Measurements from ENCODE around the gene GNB2.
"Not testable (repeated sequence)": the region's sequence is repeated elsewhere in the genome, so short reads cannot be mapped to it uniquely, and the experiment has no call there.

Gene GNB2

DNA sequence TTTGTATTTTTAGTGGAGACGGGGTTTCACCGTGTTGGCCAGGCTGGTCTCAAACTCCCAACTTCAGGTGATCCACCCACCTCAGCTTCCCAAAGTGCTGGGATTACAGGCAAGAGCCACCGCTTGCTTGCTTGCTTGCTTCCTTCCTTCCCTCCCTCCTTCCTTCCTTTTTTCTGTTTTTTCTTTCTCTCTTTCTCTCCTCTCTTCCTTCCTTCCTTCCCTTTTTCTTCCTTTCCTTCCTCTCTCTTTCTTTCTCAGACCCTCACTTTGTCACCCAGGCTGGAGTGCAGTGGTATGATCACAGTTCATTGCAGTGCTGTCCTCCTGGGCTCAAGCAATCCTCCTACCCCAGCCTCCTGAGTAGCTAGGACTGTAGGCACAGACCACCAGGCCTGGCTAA, 27.5 kb downstream of the GNB2 start:
- DNase-seq: not testable (repeated sequence)

DNA sequence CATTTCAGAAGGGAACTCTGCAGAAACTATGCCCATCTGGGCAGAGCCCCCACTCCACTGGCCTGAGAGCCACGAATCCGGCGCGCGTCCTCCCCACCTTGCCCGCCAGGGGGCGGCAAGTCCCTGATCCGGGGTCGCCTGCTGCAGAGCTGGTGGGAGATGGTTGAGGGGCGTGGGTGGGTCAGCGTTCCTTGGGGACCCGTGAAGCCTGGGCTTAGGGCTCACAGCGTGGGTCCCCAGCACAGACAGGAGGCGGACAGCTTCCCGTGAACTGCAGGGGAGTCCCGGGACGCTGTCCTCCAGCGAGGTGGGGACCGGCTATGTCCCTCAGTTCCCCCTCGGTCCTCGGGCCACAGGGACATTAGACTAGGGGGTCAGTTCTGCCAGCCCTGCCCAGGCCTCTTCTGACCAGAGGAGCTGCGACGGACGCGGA, 31.8 kb downstream of the GNB2 start:
- peak; percentile 54 for DNase-seq

DNA sequence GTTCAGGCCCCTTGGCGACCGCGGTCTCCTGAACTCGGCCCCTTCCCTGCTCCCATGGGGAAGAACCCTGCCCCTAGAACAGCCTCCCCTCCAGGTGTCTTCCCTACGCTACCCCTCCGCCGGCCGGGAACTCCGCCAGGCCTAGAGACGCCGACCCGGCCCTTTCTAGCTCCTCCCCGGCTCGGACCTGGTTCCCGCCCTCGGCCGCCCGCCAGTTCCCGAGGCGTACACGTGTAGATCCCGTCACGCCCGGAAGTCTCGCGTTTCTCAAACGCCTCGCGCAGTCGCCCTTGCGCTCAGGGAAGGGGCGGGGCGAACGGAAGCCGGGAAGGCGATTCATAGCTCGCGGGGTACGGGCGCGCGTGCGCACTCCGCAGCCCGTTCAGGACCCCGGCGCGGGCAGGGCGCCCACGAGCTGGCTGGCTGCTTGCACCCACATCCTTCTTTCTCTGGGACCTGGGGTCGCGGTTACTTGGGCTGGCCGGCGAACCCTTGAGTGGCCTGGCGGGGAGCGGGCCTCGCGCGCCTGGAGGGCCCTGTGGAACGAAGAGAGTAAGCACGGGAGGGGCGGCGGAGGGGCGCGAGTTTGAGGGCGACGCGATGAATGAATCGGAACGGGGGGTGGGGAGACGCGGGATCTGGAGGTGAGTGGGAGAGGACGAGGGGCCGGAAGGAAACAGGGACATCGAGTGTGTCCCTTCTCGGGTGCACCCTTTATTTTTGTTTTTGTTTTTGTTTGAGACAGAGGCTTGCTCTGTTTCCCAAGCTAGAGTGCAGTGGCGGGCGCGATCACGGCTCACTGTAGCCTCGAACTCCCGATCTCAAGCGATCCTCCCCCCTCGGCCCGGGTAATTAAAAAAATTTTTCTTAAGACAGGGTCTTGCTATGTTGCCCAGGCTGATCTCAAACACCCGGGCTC, 32.5 kb downstream of the GNB2 start, which contains the start of gene POP7:
TSS of gene POP7 (plus strand) at position 369 of the 919 bp plus-strand sequence. CDS start 710 bp downstream, outside the sequence.
- peak; percentile 92 for DNase-seq

DNA sequence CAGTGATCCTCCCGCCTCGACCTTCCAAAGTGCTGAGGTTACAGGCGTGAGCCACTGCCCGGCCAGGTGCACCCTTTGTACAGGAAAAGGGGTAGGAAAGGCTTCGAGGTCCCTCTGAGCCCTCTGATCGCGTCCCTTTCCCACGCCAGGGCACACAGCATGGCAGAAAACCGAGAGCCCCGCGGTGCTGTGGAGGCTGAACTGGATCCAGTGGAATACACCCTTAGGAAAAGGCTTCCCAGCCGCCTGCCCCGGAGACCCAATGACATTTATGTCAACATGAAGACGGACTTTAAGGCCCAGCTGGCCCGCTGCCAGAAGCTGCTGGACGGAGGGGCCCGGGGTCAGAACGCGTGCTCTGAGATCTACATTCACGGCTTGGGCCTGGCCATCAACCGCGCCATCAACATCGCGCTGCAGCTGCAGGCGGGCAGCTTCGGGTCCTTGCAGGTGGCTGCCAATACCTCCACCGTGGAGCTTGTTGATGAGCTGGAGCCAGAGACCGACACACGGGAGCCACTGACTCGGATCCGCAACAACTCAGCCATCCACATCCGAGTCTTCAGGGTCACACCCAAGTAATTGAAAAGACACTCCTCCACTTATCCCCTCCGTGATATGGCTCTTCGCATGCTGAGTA, 33.3 kb downstream of the GNB2 start:
- no peak for DNase-seq

DNA sequence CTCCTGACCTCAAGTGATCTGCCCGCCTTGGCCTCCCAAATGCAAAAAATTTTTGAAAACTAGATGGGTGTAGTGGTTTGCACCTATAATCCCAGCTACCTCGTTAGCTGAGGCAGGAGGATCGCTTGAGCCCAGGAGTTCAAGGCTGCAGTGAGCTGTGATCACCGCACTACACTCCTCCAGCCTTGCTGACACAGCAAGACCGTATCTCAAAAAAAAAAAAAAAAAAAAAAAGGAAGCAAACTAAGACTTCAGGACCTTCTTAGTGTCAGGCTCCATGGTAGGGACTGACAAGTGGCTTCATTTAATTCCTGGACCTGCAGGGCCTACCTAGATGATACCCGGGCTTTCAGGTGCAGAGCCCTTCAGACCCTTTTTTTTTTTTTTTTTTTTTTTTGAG, 34.9 kb downstream of the GNB2 start:
- no peak for DNase-seq

DNA sequence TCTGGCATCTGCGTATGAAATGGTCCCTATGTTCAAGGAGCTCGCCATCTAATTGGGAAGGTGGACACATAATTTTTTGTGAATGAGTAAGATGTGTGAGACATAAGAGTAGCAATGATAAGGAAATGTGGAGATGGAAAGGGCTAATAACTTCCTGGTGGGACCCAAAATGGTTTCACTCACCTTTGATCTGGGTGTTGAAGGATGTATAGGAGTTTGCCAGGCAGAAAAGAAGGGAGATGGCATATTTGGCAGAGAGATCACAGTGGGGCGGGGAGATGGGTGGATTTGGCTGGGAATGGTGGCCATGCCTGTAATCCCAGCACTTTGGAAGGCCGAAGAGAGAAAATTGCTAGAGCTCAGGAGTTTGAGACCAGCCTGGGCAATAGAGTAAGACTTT, 36.9 kb downstream of the GNB2 start:
- no peak for DNase-seq

DNA sequence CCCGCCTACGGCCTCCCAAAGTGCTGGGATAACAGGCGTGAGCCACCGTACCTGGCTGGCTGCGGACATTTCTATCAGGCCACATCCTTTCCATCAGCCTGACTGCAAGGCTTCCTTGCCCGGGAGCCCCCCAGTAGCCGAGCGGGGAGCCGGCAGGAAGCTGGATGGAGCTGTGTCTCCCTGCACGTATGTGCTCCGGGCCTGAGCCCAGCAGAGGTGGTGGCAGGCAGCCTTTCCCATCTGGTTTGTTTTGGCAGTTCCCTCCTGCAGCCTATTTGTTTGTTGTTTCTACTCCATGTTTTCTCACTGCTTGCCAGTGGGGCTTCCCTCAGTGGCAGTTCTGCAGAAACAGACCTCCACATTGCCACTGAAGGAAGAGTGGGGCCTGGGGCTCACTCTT, 37.8 kb downstream of the GNB2 start:
- DNase-seq: no peak

DNA sequence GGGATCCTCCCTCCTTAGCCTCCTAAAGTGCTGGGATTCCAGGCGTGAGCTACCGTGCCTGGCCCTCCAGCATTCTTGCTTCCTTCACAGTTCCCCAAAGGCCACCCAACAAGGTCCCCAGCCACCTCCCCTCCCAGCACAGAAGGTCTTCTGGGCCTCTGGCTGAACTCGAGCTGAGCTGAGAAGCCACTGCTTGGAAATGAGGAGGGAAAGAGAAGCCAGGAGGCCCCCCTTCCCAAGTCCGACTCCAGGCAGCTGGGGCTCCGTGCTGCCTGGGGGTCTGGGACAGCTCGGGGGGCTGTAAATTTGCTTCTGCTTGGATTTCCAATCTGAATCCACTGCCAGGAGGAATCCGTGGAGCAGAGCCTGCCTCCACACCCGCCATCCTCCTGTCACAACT, 41.2 kb downstream of the GNB2 start:
- no peak for DNase-seq

DNA sequence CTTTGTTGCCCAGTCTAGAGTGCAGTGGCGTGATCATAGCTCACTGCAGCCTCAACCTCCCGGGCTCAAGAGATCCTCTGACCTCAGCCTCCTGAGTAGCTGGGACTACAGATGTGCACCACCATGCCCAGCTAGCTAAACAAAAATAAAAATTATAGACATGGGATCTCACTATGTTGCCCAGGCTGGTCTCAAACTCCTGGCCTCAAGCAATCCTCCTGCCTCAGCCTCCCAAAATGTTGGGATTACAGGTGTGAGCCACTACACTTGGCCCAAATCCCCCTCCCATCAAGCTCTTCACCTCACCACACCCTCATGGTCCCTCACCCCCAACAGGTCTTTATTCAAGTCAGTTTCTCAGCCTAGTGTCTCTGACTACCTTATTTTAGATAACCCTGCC, 43.5 kb downstream of the GNB2 start:
- DNase-seq: not testable (repeated sequence)

DNA sequence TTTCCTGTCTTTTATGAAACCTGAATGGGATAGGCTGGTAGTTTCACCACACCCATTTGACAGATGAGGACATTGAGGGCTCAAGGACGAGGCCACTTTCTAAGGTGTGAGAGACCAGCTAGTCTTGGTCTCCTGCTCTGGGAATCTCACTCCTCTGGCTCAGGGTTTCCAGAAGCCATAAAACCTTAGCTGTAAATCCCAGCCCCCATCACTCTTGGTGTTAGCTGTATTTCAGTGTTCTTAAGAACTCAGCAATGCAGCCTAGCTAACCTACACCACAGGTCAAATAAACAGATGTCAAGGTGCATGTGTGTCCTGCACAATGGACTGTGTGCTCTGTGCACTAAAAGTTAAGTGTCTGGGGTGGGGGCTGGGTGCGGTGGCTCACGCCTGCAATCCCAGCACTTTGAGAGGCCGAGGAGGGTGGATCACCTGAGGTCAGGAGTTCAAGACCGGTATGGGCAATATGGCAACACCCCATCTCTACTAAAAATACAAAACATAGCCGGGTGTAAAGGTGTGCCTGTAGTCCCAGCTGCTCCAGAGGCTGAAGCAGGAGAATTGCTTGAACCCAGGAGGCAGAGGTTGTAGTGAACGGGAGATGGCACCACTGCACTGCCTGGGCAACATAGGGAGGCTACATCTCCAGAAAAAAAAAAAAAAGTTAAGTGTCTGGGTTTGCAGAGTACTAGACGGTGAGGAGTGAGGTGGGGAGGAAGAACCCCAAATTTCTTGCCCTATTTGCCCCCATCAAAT, 46.2 kb downstream of the GNB2 start:
- DNase-seq: no peak

DNA sequence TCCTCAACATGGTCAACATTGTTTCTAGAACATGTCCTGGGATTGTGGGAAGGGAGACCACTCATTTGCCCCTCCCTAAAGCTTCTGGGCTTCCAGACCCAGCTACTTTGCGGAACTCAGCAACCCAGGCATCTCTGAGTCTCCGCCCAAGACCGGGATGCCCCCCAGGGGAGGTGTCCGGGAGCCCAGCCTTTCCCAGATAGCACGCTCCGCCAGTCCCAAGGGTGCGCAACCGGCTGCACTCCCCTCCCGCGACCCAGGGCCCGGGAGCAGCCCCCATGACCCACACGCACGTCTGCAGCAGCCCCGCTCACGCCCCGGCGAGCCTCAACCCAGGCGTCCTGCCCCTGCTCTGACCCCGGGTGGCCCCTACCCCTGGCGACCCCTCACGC, 46.7 kb downstream of the GNB2 start, which contains the start of gene EPO:
TSS of gene EPO (plus strand) at position 190 of the 392 bp plus-strand sequence. CDS start 513 bp downstream, outside the sequence.
- no peak for DNase-seq

DNA sequence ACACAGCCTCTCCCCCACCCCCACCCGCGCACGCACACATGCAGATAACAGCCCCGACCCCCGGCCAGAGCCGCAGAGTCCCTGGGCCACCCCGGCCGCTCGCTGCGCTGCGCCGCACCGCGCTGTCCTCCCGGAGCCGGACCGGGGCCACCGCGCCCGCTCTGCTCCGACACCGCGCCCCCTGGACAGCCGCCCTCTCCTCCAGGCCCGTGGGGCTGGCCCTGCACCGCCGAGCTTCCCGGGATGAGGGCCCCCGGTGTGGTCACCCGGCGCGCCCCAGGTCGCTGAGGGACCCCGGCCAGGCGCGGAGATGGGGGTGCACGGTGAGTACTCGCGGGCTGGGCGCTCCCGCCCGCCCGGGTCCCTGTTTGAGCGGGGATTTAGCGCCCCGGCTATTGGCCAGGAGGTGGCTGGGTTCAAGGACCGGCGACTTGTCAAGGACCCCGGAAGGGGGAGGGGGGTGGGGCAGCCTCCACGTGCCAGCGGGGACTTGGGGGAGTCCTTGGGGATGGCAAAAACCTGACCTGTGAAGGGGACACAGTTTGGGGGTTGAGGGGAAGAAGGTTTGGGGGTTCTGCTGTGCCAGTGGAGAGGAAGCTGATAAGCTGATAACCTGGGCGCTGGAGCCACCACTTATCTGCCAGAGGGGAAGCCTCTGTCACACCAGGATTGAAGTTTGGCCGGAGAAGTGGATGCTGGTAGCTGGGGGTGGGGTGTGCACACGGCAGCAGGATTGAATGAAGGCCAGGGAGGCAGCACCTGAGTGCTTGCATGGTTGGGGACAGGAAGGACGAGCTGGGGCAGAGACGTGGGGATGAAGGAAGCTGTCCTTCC, 47.3 kb downstream of the GNB2 start:
- no peak for DNase-seq

DNA sequence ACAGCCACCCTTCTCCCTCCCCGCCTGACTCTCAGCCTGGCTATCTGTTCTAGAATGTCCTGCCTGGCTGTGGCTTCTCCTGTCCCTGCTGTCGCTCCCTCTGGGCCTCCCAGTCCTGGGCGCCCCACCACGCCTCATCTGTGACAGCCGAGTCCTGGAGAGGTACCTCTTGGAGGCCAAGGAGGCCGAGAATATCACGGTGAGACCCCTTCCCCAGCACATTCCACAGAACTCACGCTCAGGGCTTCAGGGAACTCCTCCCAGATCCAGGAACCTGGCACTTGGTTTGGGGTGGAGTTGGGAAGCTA, 47.9 kb downstream of the GNB2 start:
- DNase-seq: no peak

DNA sequence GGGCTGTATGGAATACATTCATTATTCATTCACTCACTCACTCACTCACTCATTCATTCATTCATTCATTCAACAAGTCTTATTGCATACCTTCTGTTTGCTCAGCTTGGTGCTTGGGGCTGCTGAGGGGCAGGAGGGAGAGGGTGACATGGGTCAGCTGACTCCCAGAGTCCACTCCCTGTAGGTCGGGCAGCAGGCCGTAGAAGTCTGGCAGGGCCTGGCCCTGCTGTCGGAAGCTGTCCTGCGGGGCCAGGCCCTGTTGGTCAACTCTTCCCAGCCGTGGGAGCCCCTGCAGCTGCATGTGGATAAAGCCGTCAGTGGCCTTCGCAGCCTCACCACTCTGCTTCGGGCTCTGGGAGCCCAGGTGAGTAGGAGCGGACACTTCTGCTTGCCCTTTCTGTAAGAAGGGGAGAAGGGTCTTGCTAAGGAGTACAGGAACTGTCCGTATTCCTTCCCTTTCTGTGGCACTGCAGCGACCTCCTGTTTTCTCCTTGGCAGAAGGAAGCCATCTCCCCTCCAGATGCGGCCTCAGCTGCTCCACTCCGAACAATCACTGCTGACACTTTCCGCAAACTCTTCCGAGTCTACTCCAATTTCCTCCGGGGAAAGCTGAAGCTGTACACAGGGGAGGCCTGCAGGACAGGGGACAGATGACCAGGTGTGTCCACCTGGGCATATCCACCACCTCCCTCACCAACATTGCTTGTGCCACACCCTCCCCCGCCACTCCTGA, 49.1 kb downstream of the GNB2 start:
- DNase-seq: no peak

DNA sequence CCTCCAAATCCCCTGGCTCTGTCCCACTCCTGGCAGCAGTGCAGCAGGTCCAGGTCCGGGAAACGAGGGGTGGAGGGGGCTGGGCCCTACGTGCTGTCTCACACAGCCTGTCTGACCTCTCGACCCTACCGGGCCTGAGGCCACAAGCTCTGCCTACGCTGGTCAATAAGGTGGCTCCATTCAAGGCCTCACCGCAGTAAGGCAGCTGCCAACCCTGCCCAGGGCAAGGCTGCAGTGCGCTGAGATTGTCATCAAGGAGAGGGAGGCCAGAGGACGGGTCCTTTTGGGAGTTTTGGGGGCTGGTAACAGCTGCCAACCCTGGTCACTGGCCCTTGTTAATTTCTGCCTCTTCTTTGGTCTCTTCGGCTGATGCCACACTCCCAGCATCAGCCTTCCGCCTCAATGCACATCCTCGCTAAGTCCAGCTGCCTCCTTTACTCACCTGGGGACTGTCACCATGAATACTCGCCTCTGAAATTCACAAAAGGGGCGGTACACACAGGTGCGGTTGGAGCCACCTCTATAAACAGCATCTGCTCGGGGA, 50.3 kb downstream of the GNB2 start:
- DNase-seq: no peak

DNA sequence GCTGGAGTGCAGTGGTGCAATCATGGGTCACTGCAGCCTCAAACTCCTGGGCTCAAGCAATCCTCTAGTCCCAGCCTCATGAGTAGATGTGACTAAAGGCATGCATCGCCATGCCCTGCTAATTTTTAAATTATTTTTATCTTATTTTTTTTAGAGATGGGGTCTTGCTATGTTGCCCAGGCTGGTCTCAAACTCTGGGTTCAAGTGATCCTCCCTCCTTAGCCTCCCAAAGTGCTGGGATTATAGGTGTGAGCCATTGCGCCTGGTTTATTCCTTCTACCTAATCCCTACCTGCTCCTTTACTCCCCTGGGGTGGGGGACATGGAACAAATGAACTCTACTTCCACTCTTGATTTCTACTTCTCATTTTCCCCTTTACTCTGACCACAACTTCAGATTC, 50.8 kb downstream of the GNB2 start:
- DNase-seq: not testable (repeated sequence)

DNA sequence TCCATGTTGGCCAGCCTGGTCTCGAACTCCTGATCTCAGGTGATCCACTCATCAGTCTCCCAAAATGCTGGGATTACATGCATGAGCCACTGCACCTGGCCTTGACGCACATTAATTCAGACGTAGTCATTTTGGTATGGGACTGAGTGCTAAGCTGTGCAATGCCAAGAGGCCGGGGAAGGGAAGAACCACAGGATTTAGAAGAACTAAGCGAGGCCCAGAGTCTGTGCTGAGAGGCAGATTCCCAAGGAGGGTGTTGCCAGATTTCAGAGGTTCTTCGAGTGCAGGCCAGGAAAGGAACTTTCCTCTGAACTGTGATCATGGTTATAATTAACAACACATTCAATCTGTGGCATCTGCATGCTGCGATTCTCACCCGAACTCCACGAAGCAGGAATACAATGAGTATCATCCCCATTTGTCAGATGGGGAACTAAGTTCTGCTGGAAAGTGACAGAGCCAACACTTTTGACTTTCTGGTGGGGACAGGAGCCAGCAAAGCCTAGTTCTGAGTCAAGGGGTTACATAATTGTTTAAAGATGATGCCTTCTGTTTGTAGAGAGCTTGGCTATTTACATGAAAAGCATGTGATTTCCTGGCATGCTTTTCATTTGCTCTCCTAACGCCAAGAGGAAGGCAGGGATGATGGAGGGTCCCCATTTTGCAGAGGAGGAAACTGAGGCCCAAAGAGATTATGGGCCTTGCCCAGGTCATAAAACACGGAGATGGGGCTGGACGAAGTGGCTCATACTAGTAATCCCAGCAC, 53.6 kb downstream of the GNB2 start:
- DNase-seq: no peak

DNA sequence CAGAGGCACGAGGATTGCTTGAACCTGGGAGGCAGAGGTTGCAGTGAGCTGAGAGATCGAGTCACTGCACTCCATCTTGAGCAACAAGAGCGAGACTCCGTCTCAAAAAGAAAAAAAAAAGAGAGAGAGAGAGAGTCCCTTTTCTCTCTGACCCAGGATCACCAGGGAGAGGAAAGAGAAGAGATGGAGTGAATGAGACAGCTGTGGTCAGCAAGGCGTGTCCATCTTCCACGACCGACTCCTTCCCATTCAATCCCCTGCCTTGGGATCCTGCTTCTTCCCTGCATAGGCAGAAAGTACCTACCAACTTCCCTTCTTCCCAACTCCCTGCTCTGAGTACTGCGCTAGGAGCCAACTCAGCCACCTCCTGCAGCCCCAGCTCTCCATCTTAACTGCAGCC, 54.7 kb downstream of the GNB2 start:
- DNase-seq: no peak
